ENCODE data around the gene HNRNPM. TPM values are rescaled to one million over a fixed set of nuclear protein-coding genes. Genes with fewer than 3 reads are reported as not detected.

The HNRNPM gene
- 100 to 1,000 TPM; 248 to 265 TPM for total RNA-seq

GRCh38 chr19:8444677-8445487, at the start of gene HNRNPM:
Gene HNRNPM, plus strand, starts transcription at chr19:8444975. Its CDS starts 24 bp downstream, at chr19:8444999.
- Mint-ChIP-seq H3K36me3 (ENCODE audit: low read depth) (peaks cover 31% of the 10 kb centered on the region), H3K27ac (peak within 1 kb of the TSS; percentile 97), H3K27me3 (no peaks in the 10 kb centered on the region), H3K4me3 (peak within 1 kb of the TSS; percentile 91), H3K9me3 (no peaks in the 10 kb centered on the region), H3K4me1 (peaks cover 40% of the 10 kb centered on the region)
- ChIA-PET POLR2A (interaction anchor here (0.6 to 1.1 kb wide), 3 partner anchors 32 to 179 kb away, joined by 3 to 4 read pairs (median 3); partner anchors contain the start of genes MARCHF2 and ZNF414), CTCF (interaction anchor here (1.1 to 3.4 kb wide), 4 partner anchors 17 to 134 kb away, joined by 4 to 15 read pairs (median 5); partner anchors contain the start of gene MARCHF2)
- peak; percentile 100 for DNase-seq

- no peaks in the 10 kb centered on the region for H3K9me3 Mint-ChIP-seq
- CTCF ChIA-PET: interaction anchor here (0.9 kb wide), 1 partner anchor 42 kb away, joined by 3 read pairs; no protein-coding TSS in a partner anchor
- no peaks in the 10 kb centered on the region for H3K27me3 Mint-ChIP-seq
- peaks cover 8% of the 10 kb centered on the region for H3K36me3 Mint-ChIP-seq (ENCODE audit: low read depth)
- H3K4me3 Mint-ChIP-seq: no peak overlapping the region
- no peak overlapping the region for H3K27ac Mint-ChIP-seq
- no peak for DNase-seq
- peaks cover 42% of the 10 kb centered on the region for H3K4me1 Mint-ChIP-seq
- POLR2A ChIA-PET: no interaction called here
Measured at GRCh38 chr19:8395621-8396082, 49.1 kb upstream of the HNRNPM start.

- Mint-ChIP-seq H3K4me3 (no peak overlapping the region), H3K9me3 (no peaks in the 10 kb centered on the region), H3K36me3 (ENCODE audit: low read depth) (peaks cover 8% of the 10 kb centered on the region), H3K4me1 (peaks cover 37% of the 10 kb centered on the region), H3K27ac (peak overlapping the region; percentile 57), H3K27me3 (no peaks in the 10 kb centered on the region)
- ChIA-PET CTCF (interaction anchor here (0.9 kb wide), 1 partner anchor 43 kb away, joined by 3 read pairs; no protein-coding TSS in a partner anchor), POLR2A (no interaction called here)
- no peak for DNase-seq
Measured at GRCh38 chr19:8396185-8396562, 48.6 kb upstream of the HNRNPM start.

- no peak overlapping the region for H3K4me3 Mint-ChIP-seq
Measured at GRCh38 chr19:8396563-8397203, 48.1 kb upstream of the HNRNPM start.

GRCh38 chr19:8397271-8397670, 47.5 kb upstream of the HNRNPM start:
- peaks cover 28% of the 10 kb centered on the region for H3K4me1 Mint-ChIP-seq
- H3K27ac Mint-ChIP-seq: peak overlapping the region; percentile 6
- peaks cover 12% of the 10 kb centered on the region for H3K36me3 Mint-ChIP-seq (ENCODE audit: low read depth)
- POLR2A ChIA-PET: no interaction called here
- DNase-seq: no peak
- H3K4me3 Mint-ChIP-seq: no peak overlapping the region
- no peaks in the 10 kb centered on the region for H3K9me3 Mint-ChIP-seq
- CTCF ChIA-PET: interaction anchor here (0.6 to 2.4 kb wide), 4 partner anchors 11 to 44 kb away, joined by 3 to 11 read pairs (median 6); partner anchors contain the start of gene MARCHF2
- H3K27me3 Mint-ChIP-seq: no peaks in the 10 kb centered on the region

More at GRCh38 chr19:8396563-8397203, 48.1 kb upstream of the HNRNPM start:
- CTCF ChIA-PET: interaction anchor here (0.6 to 2.4 kb wide), 3 partner anchors 16 to 43 kb away, joined by 4 to 11 read pairs (median 8); partner anchors contain the start of gene MARCHF2
- POLR2A ChIA-PET: no interaction called here
- Mint-ChIP-seq H3K27ac (peak overlapping the region; percentile 6), H3K27me3 (no peaks in the 10 kb centered on the region), H3K36me3 (ENCODE audit: low read depth) (peaks cover 9% of the 10 kb centered on the region), H3K9me3 (no peaks in the 10 kb centered on the region), H3K4me1 (peaks cover 34% of the 10 kb centered on the region)
- DNase-seq: peak; percentile 86

- no peak for DNase-seq
- Mint-ChIP-seq H3K4me3 (no peak overlapping the region), H3K9me3 (no peaks in the 10 kb centered on the region), H3K4me1 (peaks cover 27% of the 10 kb centered on the region), H3K36me3 (ENCODE audit: low read depth) (peaks cover 14% of the 10 kb centered on the region), H3K27ac (no peak overlapping the region), H3K27me3 (no peaks in the 10 kb centered on the region)
- CTCF ChIA-PET: interaction anchor here (0.8 to 2.4 kb wide), 5 partner anchors 11 to 183 kb away, joined by 3 to 11 read pairs (median 4); partner anchors contain the start of gene MARCHF2
- POLR2A ChIA-PET: no interaction called here
Measured at GRCh38 chr19:8397746-8398310, 46.9 kb upstream of the HNRNPM start.

- peaks cover 24% of the 10 kb centered on the region for H3K4me1 Mint-ChIP-seq
- H3K9me3 Mint-ChIP-seq: no peaks in the 10 kb centered on the region
- H3K27ac Mint-ChIP-seq: no peak overlapping the region
- H3K36me3 Mint-ChIP-seq (ENCODE audit: low read depth): peaks cover 12% of the 10 kb centered on the region
- no peak for DNase-seq
- no peaks in the 10 kb centered on the region for H3K27me3 Mint-ChIP-seq
- no peak overlapping the region for H3K4me3 Mint-ChIP-seq
- CTCF ChIA-PET: interaction anchor here (0.5 to 2.4 kb wide), 7 partner anchors 12 to 182 kb away, joined by 3 to 11 read pairs (median 4); partner anchors contain the start of gene MARCHF2
- POLR2A ChIA-PET: no interaction called here
Measured at GRCh38 chr19:8398311-8398771, 46.4 kb upstream of the HNRNPM start.

- Mint-ChIP-seq H3K27ac (no peak overlapping the region), H3K9me3 (no peaks in the 10 kb centered on the region), H3K27me3 (no peaks in the 10 kb centered on the region), H3K4me3 (no peak overlapping the region), H3K4me1 (peaks cover 23% of the 10 kb centered on the region), H3K36me3 (ENCODE audit: low read depth) (peaks cover 17% of the 10 kb centered on the region)
- POLR2A ChIA-PET: no interaction called here
- DNase-seq: no peak
- CTCF ChIA-PET: no interaction called here
Measured at GRCh38 chr19:8399681-8400188, 45.0 kb upstream of the HNRNPM start.

GRCh38 chr19:8401981-8402411, 42.8 kb upstream of the HNRNPM start:
- Mint-ChIP-seq H3K36me3 (ENCODE audit: low read depth) (peaks cover 17% of the 10 kb centered on the region), H3K27me3 (no peaks in the 10 kb centered on the region), H3K9me3 (no peaks in the 10 kb centered on the region), H3K4me3 (no peak overlapping the region), H3K27ac (no peak overlapping the region), H3K4me1 (peaks cover 5% of the 10 kb centered on the region)
- POLR2A ChIA-PET: no interaction called here
- CTCF ChIA-PET: interaction anchor here (1.3 kb wide), 1 partner anchor 11 kb away, joined by 4 read pairs; the partner anchor contains the start of gene MARCHF2
- no peak for DNase-seq

GRCh38 chr19:8403098-8403819, 41.5 kb upstream of the HNRNPM start:
- DNase-seq: no peak
- Mint-ChIP-seq H3K9me3 (no peaks in the 10 kb centered on the region), H3K27ac (no peak overlapping the region), H3K4me3 (no peak overlapping the region), H3K27me3 (no peaks in the 10 kb centered on the region), H3K4me1 (no peaks in the 10 kb centered on the region), H3K36me3 (ENCODE audit: low read depth) (peaks cover 17% of the 10 kb centered on the region)
- POLR2A ChIA-PET: no interaction called here
- CTCF ChIA-PET: interaction anchor here (0.6 to 1.1 kb wide), 4 partner anchors 8 to 49 kb away, joined by 3 read pairs; no protein-coding TSS in a partner anchor

GRCh38 chr19:8403820-8404109, 41.0 kb upstream of the HNRNPM start:
- CTCF ChIA-PET: interaction anchor here (0.7 to 1.3 kb wide), 3 partner anchors 10 to 50 kb away, joined by 3 read pairs; no protein-coding TSS in a partner anchor
- POLR2A ChIA-PET: no interaction called here

More at GRCh38 chr19:8403820-8404109, 41.0 kb upstream of the HNRNPM start:
- DNase-seq: no peak
- Mint-ChIP-seq H3K27me3 (no peaks in the 10 kb centered on the region), H3K4me1 (no peaks in the 10 kb centered on the region), H3K9me3 (no peaks in the 10 kb centered on the region), H3K4me3 (no peak overlapping the region), H3K27ac (no peak overlapping the region), H3K36me3 (ENCODE audit: low read depth) (peaks cover 17% of the 10 kb centered on the region)
